ENCODE results near the gene CCDC68. TPM values are rescaled to one million over a fixed set of nuclear protein-coding genes. Genes with fewer than 3 reads are reported as not detected.
A peak's percentile ranks its signal among the peaks of the same experiment; 100 is the strongest.

CCDC68 gene
- total RNA-seq, 2 experiments from 2014 or later = not detected

- ChIA-PET CTCF (no interaction called here), POLR2A (no interaction called here)
- peaks cover 18% of the 10 kb centered on the region for H3K4me1 Mint-ChIP-seq (ENCODE audit: low read depth)
- no peak overlapping the region for H3K27ac Mint-ChIP-seq
- ATAC-seq (ENCODE audit: poor library complexity) (no peak), DNase-seq (no peak)
- no peaks in the 10 kb centered on the region for H3K36me3 Mint-ChIP-seq (ENCODE audit: low read depth)
- H3K9me3 Mint-ChIP-seq = no peaks in the 10 kb centered on the region
- no peaks in the 10 kb centered on the region for H3K9me3 ChIP-seq (ENCODE audit: control insufficient read depth in 1 of 2, insufficient read depth in 1 of 2, low read length in 2 of 2)
- no peak for TF ChIP-seq CTCF (IDR thresholded peaks at IDR 0.05)
- H3K27ac ChIP-seq (ENCODE audit: low read depth in 1 of 2, low read length in 2 of 2) = no peak overlapping the region
- intact Hi-C loops (cut with DNase I, micrococcal nuclease) = loop anchor here in 1 of 2 experiments (5.0 kb wide), 1 partner anchor 387 kb away; no protein-coding TSS in a partner anchor
- H3K4me3 Mint-ChIP-seq = no peak overlapping the region
- H3K4me1 ChIP-seq (ENCODE audit: insufficient read depth, low read length) = peaks cover 9% of the 10 kb centered on the region
- H3K27me3 ChIP-seq (ENCODE audit: control insufficient read depth in 1 of 2, insufficient read depth in 2 of 2, low read length in 2 of 2) = no peaks in the 10 kb centered on the region
- H3K27me3 Mint-ChIP-seq = peaks cover 3% of the 10 kb centered on the region
- no peaks in the 10 kb centered on the region for H3K36me3 ChIP-seq (ENCODE audit: insufficient read depth, low read length)
- H3K4me3 ChIP-seq (ENCODE audit: low read length) = no peak overlapping the region
Measured at GRCh38 chr18:54949588-54949987, 9.7 kb downstream of the CCDC68 start.

- Histone ChIP-seq H3K27me3 (ENCODE audit: control insufficient read depth in 1 of 2, insufficient read depth in 2 of 2, low read length in 2 of 2) (no peaks in the 10 kb centered on the region), H3K36me3 (ENCODE audit: insufficient read depth, low read length) (no peaks in the 10 kb centered on the region), H3K9me3 (ENCODE audit: control insufficient read depth in 1 of 2, insufficient read depth in 1 of 2, low read length in 2 of 2) (no peaks in the 10 kb centered on the region), H3K4me1 (ENCODE audit: insufficient read depth, low read length) (peaks cover 9% of the 10 kb centered on the region), H3K27ac (ENCODE audit: low read depth in 1 of 2, low read length in 2 of 2) (no peak overlapping the region), H3K4me3 (ENCODE audit: low read length) (no peak overlapping the region)
- Mint-ChIP-seq H3K4me3 (no peak overlapping the region), H3K27ac (no peak overlapping the region), H3K36me3 (ENCODE audit: low read depth) (no peaks in the 10 kb centered on the region), H3K27me3 (no peaks in the 10 kb centered on the region), H3K4me1 (ENCODE audit: low read depth) (peaks cover 18% of the 10 kb centered on the region), H3K9me3 (no peaks in the 10 kb centered on the region)
- intact Hi-C loops (cut with DNase I, micrococcal nuclease) = loop anchor here in 1 of 2 experiments (5.0 kb wide), 1 partner anchor 386 kb away; no protein-coding TSS in a partner anchor
- ChIA-PET POLR2A (interaction anchor here (0.6 kb wide), 1 partner anchor 13 kb away, joined by 3 read pairs; no protein-coding TSS in a partner anchor), CTCF (no interaction called here)
- DNase-seq (no peak), ATAC-seq (ENCODE audit: poor library complexity) (no peak)
- TF ChIP-seq CTCF (IDR thresholded peaks at IDR 0.05) = no peak
Measured at GRCh38 chr18:54948350-54948837, 10.9 kb downstream of the CCDC68 start.

- H3K4me3 Mint-ChIP-seq = peak overlapping the region; percentile 86
- intact Hi-C loops (cut with DNase I, micrococcal nuclease) = loop anchor here in 1 of 2 experiments (5.0 kb wide), 1 partner anchor 385 kb away; no protein-coding TSS in a partner anchor
- H3K27ac Mint-ChIP-seq = peak overlapping the region; percentile 81
- Histone ChIP-seq H3K27ac (ENCODE audit: low read depth in 1 of 2, low read length in 2 of 2) (no peak overlapping the region), H3K36me3 (ENCODE audit: insufficient read depth, low read length) (no peaks in the 10 kb centered on the region), H3K9me3 (ENCODE audit: control insufficient read depth in 1 of 2, insufficient read depth in 1 of 2, low read length in 2 of 2) (no peaks in the 10 kb centered on the region), H3K4me1 (ENCODE audit: insufficient read depth, low read length) (peaks cover 9% of the 10 kb centered on the region), H3K4me3 (ENCODE audit: low read length) (no peak overlapping the region), H3K27me3 (ENCODE audit: control insufficient read depth in 1 of 2, insufficient read depth in 2 of 2, low read length in 2 of 2) (no peaks in the 10 kb centered on the region)
- peaks cover 18% of the 10 kb centered on the region for H3K4me1 Mint-ChIP-seq (ENCODE audit: low read depth)
- DNase-seq (peak in 3 of 14 experiments; percentile 18 to 27 (median 23)), ATAC-seq (ENCODE audit: poor library complexity) (no peak)
- ChIA-PET CTCF (no interaction called here), POLR2A (no interaction called here)
- no peaks in the 10 kb centered on the region for H3K36me3 Mint-ChIP-seq (ENCODE audit: low read depth)
- H3K27me3 Mint-ChIP-seq = no peaks in the 10 kb centered on the region
- no peak for TF ChIP-seq CTCF (IDR thresholded peaks at IDR 0.05)
- no peaks in the 10 kb centered on the region for H3K9me3 Mint-ChIP-seq
Measured at GRCh38 chr18:54947091-54947490, 12.2 kb downstream of the CCDC68 start.
